Osteoblast (primary cell): ENCODE measurements around the gene CFAP77. TPM values are rescaled to one million over a fixed set of nuclear protein-coding genes. Genes with fewer than 3 reads are reported as not detected.

Source experiments
- DNase-seq: peaks from one replicate; pipeline ENCODE4 v3.0.0; 2011; ENCODE audit warnings: low spot score, mixed read lengths; ENCODE audit not compliant: insufficient read length; ENCODE audit errors: missing footprints
- H2AFZ ChIP-seq: 2 replicates; pipeline ENCODE4 v1.6.0; 2011; ENCODE audit warnings: mild to moderate bottlenecking, low read length
- H3K27ac ChIP-seq: 2 replicates; pipeline ENCODE4 v1.5.1; 2011; ENCODE audit warnings: mild to moderate bottlenecking, low read depth, low read length, moderate library complexity
- H3K27me3 ChIP-seq: 2 replicates; pipeline ENCODE4 v1.6.0; 2012; ENCODE audit warnings: mild to moderate bottlenecking, control low read depth, inconsistent platforms, low read length, moderate library complexity; ENCODE audit not compliant: insufficient read depth
- H3K36me3 ChIP-seq: 2 replicates; pipeline ENCODE4 v1.5.1; 2011; ENCODE audit warnings: mild to moderate bottlenecking, low read length, control low read depth, moderate library complexity; ENCODE audit not compliant: insufficient read depth
- H3K4me1 ChIP-seq: 2 replicates; pipeline ENCODE4 v1.5.1; 2011; ENCODE audit warnings: mild to moderate bottlenecking, low read length, control low read depth, moderate library complexity; ENCODE audit not compliant: insufficient read depth
- H3K4me2 ChIP-seq: 2 replicates; pipeline ENCODE4 v1.6.0; 2011; ENCODE audit warnings: mild to moderate bottlenecking, low read length; ENCODE audit not compliant: insufficient read depth
- H3K4me3 ChIP-seq: fragments of 200-600 bp; sonication (generic); 3 replicates; pipeline ENCODE4 v1.5.1; 2012; ENCODE audit warnings: mild to moderate bottlenecking, low read length, inconsistent platforms; ENCODE audit not compliant: insufficient read depth
- H3K79me2 ChIP-seq: 2 replicates; pipeline ENCODE4 v1.6.0; 2012; ENCODE audit warnings: mild to moderate bottlenecking, low read length, control low read depth, inconsistent platforms; ENCODE audit not compliant: insufficient read depth
- H3K9me3 ChIP-seq: 2 replicates; pipeline ENCODE4 v1.5.1; 2011; ENCODE audit warnings: low read depth, low read length, control low read depth
- H4K20me1 ChIP-seq: 2 replicates; pipeline ENCODE4 v1.6.0; 2012; ENCODE audit warnings: mild to moderate bottlenecking, low read length, control low read depth; ENCODE audit not compliant: insufficient read depth
- total RNA-seq: library from RNA; depleted of rRNA; stranded (reverse); fragments of >200 nt; gene quantifications from 2 replicates; pipeline ENCODE4 v1.2.3, GENCODE V29; 2012
- TF ChIP-seq, protein P1 (sequence below): IDR thresholded peaks from 2 replicates; pipeline ENCODE4 v1.5.1; 2011; ENCODE audit warnings: mild to moderate bottlenecking, low read depth, low read length, moderate library complexity; ENCODE audit errors: extremely low read depth

The CFAP77 gene
- total RNA-seq, 1 donor = 0.36 TPM

- Histone ChIP-seq H4K20me1 (peaks cover 44% of the 10 kb centered on the region), H3K27me3 (peaks cover 97% of the 10 kb centered on the region), H3K4me2 (no peak overlapping the region)
Observed at GRCh38 chr9:132583584-132584304, 173.7 kb downstream of the CFAP77 start.

GRCh38 chr9:132584601-132585560 lies 174.9 kb downstream of the CFAP77 start:
- H3K27ac ChIP-seq = no peak overlapping the region
- peaks cover 97% of the 10 kb centered on the region for H3K27me3 ChIP-seq
- H3K4me3 ChIP-seq = no peak overlapping the region
- H2AFZ ChIP-seq = no peak overlapping the region
- peaks cover 47% of the 10 kb centered on the region for H4K20me1 ChIP-seq
- H3K4me2 ChIP-seq = no peak overlapping the region
- no peaks in the 10 kb centered on the region for H3K36me3 ChIP-seq
- DNase-seq = peak; percentile 89
- TF ChIP-seq, protein P1, sequence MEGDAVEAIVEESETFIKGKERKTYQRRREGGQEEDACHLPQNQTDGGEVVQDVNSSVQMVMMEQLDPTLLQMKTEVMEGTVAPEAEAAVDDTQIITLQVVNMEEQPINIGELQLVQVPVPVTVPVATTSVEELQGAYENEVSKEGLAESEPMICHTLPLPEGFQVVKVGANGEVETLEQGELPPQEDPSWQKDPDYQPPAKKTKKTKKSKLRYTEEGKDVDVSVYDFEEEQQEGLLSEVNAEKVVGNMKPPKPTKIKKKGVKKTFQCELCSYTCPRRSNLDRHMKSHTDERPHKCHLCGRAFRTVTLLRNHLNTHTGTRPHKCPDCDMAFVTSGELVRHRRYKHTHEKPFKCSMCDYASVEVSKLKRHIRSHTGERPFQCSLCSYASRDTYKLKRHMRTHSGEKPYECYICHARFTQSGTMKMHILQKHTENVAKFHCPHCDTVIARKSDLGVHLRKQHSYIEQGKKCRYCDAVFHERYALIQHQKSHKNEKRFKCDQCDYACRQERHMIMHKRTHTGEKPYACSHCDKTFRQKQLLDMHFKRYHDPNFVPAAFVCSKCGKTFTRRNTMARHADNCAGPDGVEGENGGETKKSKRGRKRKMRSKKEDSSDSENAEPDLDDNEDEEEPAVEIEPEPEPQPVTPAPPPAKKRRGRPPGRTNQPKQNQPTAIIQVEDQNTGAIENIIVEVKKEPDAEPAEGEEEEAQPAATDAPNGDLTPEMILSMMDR = no peak
- H3K9me3 ChIP-seq = no peaks in the 10 kb centered on the region
- no peaks in the 10 kb centered on the region for H3K79me2 ChIP-seq
- H3K4me1 ChIP-seq = no peaks in the 10 kb centered on the region

More at GRCh38 chr9:132583584-132584304, 173.7 kb downstream of the CFAP77 start:
- DNase-seq = peak; percentile 81
- Histone ChIP-seq H3K36me3 (no peaks in the 10 kb centered on the region), H3K9me3 (no peaks in the 10 kb centered on the region), H3K27ac (no peak overlapping the region), H2AFZ (no peak overlapping the region), H3K4me1 (no peaks in the 10 kb centered on the region), H3K4me3 (no peak overlapping the region), H3K79me2 (no peaks in the 10 kb centered on the region)
- TF ChIP-seq, protein P1 = no peak

- H3K4me2 ChIP-seq = no peak overlapping the region
- TF ChIP-seq, protein P1 = no peak
Observed at GRCh38 chr9:132585954-132586829, 176.2 kb downstream of the CFAP77 start.

More at GRCh38 chr9:132585954-132586829, 176.2 kb downstream of the CFAP77 start:
- Histone ChIP-seq H3K4me1 (no peaks in the 10 kb centered on the region), H3K4me3 (no peak overlapping the region), H3K79me2 (no peaks in the 10 kb centered on the region), H3K36me3 (no peaks in the 10 kb centered on the region), H3K9me3 (no peaks in the 10 kb centered on the region), H3K27me3 (peaks cover 99% of the 10 kb centered on the region), H4K20me1 (peaks cover 51% of the 10 kb centered on the region), H2AFZ (no peak overlapping the region), H3K27ac (no peak overlapping the region)
- DNase-seq = peak; percentile 79
